Hematopoietic multipotent progenitor cell treated with erythropoietin and hydrocortisone succinate and interleukin-3 and kit ligand, for 17 days (in vitro differentiated cells): ENCODE data around the gene SCN8A.

Experiments
- DNase-seq: peaks from one replicate; pipeline ENCODE4 v3.0.0-alpha.2; 2015; ENCODE audit warnings: low spot score

SCN8A gene

GRCh38 chr12:51834411-51834810 lies 243.4 kb downstream of the SCN8A start:
- no peak for DNase-seq

GRCh38 chr12:51836041-51836826 lies 245.2 kb downstream of the SCN8A start:
- DNase-seq: no peak

GRCh38 chr12:51836827-51837173 lies 245.8 kb downstream of the SCN8A start:
- DNase-seq: no peak

- no peak for DNase-seq
Measured at GRCh38 chr12:51837286-51837685, 246.3 kb downstream of the SCN8A start.

GRCh38 chr12:51838036-51838435 lies 247.0 kb downstream of the SCN8A start:
- no peak for DNase-seq

- DNase-seq: no peak
Measured at GRCh38 chr12:51838762-51839161, 247.7 kb downstream of the SCN8A start.

GRCh38 chr12:51839310-51839947 lies 248.4 kb downstream of the SCN8A start:
- DNase-seq: no peak

- DNase-seq: no peak
Measured at GRCh38 chr12:51840966-51841365, 249.9 kb downstream of the SCN8A start.

GRCh38 chr12:51841727-51842126 lies 250.7 kb downstream of the SCN8A start:
- DNase-seq: no peak

- DNase-seq: no peak
Measured at GRCh38 chr12:51844854-51845253, 253.8 kb downstream of the SCN8A start.

- no peak for DNase-seq
Measured at GRCh38 chr12:51845482-51845881, 254.4 kb downstream of the SCN8A start.

GRCh38 chr12:51846271-51846691 lies 255.2 kb downstream of the SCN8A start:
- no peak for DNase-seq

- DNase-seq: no peak
Measured at GRCh38 chr12:51846911-51847642, 256.0 kb downstream of the SCN8A start.

- DNase-seq: no peak
Measured at GRCh38 chr12:51847643-51848325, 256.8 kb downstream of the SCN8A start.

GRCh38 chr12:51848326-51848727 lies 257.3 kb downstream of the SCN8A start, which contains the start of gene FIGNL2:
Gene FIGNL2 (minus strand): TSS chr12:51848718. CDS start chr12:51822413, 26,305 bp downstream.
- no peak for DNase-seq

GRCh38 chr12:51848841-51849735 lies 258.1 kb downstream of the SCN8A start:
- no peak for DNase-seq

GRCh38 chr12:51850081-51850964 lies 259.3 kb downstream of the SCN8A start:
- no peak for DNase-seq

GRCh38 chr12:51850965-51851299 lies 259.9 kb downstream of the SCN8A start:
- DNase-seq: no peak

- DNase-seq: no peak
Measured at GRCh38 chr12:51851413-51852124, 260.5 kb downstream of the SCN8A start.
